D721Med (cell line): ENCODE results near the gene SMPD3.

Experiments used
- DNase-seq: peaks from one replicate; pipeline ENCODE4 v3.0.0; 2011; ENCODE audit warnings: low spot score; ENCODE audit not compliant: insufficient read length
- FAIRE-seq: peaks from 2 replicates; lab custom pipeline; 2011; peaks lifted over from hg19 to GRCh38; lab: Jason Lieb, UNC
- TF ChIP-seq, protein P1 (sequence below): IDR thresholded peaks from 2 replicates; pipeline ENCODE4 v1.5.1; 2012; ENCODE audit warnings: mild to moderate bottlenecking, control low read depth; ENCODE audit not compliant: insufficient read depth; ENCODE audit errors: missing control alignments

The SMPD3 gene

DNA sequence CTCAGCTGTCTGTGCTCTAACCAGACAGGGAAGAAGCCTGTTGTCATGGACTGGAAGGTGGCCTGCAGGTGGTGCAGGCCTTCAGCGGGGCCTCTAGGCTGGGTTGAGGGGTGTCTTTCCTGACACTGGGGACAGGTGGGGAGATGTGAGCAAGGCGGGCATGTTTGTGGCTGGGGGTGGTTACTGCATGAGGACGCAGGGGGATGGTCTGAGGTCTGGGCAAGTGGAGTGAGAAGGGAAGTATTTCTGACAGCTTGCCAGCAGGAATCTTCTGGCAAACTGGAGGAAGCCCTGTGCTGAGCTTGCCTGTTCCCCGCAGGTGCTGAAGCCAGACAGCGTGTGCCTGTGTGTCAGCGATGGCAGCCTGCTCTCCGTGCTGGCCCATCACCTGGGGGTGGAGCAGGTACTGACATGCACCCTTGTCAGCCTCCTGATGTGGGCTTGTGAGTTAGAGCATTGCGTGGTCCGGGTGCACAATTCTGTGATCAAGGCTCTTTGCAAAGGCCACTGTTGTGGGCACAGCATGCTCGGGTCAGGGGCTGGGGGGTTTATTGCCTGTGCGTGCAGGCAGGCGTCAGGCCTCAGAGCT lies 101.3 kb downstream of the SMPD3 start:
- TF ChIP-seq, protein P1, sequence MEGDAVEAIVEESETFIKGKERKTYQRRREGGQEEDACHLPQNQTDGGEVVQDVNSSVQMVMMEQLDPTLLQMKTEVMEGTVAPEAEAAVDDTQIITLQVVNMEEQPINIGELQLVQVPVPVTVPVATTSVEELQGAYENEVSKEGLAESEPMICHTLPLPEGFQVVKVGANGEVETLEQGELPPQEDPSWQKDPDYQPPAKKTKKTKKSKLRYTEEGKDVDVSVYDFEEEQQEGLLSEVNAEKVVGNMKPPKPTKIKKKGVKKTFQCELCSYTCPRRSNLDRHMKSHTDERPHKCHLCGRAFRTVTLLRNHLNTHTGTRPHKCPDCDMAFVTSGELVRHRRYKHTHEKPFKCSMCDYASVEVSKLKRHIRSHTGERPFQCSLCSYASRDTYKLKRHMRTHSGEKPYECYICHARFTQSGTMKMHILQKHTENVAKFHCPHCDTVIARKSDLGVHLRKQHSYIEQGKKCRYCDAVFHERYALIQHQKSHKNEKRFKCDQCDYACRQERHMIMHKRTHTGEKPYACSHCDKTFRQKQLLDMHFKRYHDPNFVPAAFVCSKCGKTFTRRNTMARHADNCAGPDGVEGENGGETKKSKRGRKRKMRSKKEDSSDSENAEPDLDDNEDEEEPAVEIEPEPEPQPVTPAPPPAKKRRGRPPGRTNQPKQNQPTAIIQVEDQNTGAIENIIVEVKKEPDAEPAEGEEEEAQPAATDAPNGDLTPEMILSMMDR = no peak
- FAIRE-seq (no peak), DNase-seq (no peak)

DNA sequence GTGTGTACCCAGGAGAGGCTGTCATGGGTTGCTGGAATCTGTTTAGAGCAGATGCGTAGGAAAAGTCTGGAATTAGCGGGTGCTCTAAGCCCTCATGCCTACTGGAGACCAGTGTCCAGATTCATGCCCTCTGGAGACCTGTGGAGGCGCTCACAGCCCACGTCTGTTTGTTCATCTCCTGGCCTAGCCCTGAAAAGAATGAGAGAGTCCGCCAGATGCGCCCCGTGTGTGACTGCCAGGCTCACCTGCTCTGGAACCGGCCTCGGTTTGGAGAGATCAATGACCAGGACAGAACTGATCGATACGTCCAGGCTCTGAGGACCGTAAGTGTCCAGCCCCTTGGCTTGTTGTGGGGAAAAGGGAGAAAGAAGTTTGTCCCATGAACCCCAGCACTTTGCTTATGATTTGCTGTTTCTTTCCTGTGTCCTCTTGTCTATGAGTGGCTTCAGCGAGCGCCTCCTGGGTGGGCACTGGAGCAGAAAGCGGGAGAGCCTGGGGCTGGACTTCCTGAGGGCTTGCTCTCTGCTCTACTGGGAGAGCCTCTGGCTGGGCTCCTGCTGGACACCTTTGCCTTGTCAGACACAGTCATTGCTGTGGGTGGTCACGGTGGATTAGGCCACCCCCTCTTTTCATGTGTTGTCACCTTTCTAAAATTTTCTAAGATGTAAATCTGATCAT lies 102.2 kb downstream of the SMPD3 start:
- TF ChIP-seq, protein P1 = no peak
- DNase-seq (no peak), FAIRE-seq (no peak)

DNA sequence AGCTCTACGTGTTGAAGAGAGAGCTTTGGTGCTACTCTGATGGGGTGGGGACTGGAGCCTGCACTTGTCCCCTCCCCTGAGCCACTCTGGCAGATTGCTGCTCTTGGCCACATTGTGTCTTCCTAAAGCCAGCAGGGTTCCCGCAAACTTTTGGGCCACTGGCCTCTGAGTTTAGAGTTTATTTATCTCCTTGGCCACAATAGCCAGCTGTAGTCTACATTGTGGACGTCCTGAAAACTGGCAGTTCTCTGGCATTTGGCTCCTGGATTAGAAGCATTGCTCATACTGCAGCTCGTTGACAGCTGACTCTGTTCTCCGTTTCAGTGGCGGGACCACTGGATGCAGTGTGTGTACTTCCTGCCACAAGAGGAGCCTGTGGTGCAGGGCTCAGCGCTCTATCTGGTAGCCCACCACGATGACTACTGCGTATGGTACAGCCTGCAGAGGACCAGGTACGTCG lies 102.9 kb downstream of the SMPD3 start:
- DNase-seq (no peak), FAIRE-seq (no peak)
- TF ChIP-seq, protein P1 = no peak

DNA sequence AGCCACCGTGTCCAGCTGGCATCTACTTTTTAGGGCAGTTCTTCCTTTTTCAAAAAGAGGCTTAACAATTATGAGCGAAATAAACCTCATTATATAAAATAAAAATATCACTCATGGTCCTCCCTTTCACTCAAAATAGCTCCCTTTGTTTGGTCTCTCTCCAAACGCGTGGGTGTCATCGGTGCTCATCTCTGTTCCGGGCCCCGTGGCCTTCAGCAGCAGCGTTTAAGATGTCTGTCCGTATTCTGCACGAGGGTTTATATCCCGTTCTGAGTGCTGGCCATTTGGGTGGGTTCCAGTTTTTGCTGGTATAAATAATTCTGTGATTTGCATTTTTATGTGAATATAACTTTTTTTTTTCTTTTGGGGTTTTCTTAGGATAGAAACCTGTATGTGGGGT lies 104.1 kb downstream of the SMPD3 start:
- FAIRE-seq (no peak), DNase-seq (no peak)
- TF ChIP-seq, protein P1 = no peak

DNA sequence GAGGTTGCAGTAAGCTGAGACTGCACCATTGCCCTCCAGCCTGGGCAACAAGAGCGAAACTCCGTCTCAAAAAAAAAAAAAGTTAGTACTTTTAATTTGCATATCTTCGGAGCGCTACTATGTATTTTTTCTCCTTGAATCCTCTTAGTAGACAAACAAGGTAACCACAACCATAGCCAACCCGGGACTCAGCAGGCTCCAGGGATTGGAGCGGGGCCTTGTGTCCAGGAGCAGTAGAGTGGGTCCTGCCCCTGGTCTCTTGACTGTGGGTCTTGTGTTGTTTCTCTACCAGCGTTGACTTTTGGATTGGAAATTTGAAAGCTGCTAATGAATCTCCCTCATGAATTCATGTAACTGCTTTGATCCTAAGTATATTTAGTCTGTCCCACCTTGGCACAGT lies 105.2 kb downstream of the SMPD3 start:
- FAIRE-seq (no peak), DNase-seq (no peak)
- TF ChIP-seq, protein P1 = no peak

DNA sequence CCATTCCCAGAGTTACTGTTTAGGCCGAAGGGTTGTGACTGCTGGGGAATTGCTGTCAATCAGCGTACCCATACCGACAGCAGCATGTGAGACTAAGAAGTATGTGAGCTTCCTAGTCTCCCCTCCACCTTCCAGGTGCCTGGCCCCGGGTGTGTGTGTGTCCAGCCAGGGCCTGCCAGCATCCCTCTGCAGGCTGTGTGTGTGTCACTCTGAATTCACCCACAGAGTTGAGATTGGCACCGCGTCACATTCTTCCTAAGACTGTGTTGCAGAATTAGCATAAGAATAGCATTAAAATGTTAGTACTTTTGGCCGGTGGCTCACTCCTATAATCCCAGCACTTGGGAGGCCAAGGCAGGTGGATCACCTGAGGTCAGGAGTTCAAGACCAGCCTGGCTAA lies 105.7 kb downstream of the SMPD3 start:
- FAIRE-seq = no peak
- no peak for DNase-seq
- TF ChIP-seq, protein P1 = no peak

DNA sequence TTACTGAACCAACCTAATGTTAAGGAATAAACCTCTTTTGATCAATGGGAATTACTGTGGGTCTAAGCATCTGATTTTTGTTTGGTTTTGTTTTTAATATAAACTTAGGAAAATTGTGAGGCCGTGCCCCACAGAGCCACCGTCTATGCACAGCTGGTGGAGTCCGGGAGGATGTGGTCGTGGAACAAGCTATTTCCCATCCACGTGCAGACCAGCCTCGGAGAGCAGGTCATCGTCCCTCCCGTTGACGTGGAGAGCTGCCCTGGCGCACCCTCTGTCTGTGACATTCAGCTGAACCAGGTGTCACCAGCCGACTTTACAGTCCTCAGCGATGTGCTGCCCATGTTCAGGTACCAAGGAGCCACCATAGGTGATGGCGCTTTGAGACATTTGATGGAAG lies 109.1 kb downstream of the SMPD3 start:
- DNase-seq (no peak), FAIRE-seq (no peak)
- TF ChIP-seq, protein P1 = no peak
